CD4-positive, alpha-beta T cell treated with Interferon gamma for 1 hour (primary cell): ENCODE results near the gene PTPRF.
"Not testable (repeated sequence)": the region's sequence is repeated elsewhere in the genome, so short reads cannot be mapped to it uniquely, and the experiment has no call there.

ENCODE experiments used
- DNase-seq: peaks from one replicate; pipeline ENCODE4 v3.0.0-alpha.2; 2020

The PTPRF gene

DNA sequence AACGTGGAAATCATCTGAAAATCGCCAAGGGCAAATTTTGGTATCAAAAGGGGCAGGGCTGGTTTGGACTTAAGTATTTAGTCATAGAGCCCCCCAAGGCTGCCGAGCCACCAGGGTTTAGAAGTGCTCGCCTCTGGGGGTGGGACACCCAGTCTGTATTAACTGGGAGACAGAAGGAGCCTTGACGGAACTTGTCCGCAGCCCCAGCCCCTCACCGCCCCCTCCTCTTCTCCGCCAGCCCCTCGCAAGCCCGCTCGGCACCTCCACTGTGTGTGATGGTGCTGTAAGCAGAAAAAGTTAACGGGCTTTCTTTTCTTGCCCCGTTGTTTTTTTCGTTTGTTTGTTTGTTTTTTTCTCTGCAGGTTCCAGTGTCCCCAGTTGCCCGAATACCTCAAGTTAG is 81.7 kb downstream of the PTPRF start:
- DNase-seq: no peak

DNA sequence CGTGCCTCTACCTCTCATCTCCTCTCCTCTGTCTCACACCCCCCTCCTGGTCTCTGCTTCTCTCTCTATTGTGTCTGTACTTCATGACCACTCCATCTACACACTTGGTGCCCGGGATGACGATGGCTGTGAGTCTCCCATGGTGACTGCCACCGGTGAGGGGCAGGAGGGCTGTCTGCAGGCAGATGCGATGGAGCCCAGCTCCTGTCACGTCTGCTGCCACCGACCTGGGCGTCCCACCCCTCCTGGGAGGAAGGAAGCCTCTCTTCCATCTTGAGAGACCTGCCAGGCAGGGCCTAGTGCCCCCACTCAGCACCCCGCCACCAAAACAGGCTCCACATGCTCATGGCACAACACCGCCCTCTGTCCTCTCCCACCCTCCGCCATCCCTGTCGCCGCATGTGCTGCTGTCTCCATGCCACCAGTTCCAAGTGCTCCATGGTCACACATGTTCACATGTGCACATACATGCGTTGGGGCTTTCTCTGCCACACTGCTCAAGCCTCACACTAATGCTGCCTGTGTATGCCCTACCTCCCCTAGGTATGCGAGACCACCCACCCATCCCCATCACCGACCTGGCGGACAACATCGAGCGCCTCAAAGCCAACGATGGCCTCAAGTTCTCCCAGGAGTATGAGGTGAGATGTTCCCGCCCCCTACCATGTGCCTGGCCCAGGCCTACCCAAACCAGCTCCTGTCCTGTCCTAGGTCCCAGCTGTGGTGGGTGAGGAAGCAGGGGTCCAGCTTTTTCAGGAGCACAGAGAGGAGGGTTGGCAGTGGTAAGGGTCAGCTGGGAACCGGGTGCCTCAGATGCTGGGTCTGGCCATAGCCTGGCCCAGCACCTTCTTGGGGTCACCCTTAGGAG is 82.6 kb downstream of the PTPRF start:
- no peak for DNase-seq

DNA sequence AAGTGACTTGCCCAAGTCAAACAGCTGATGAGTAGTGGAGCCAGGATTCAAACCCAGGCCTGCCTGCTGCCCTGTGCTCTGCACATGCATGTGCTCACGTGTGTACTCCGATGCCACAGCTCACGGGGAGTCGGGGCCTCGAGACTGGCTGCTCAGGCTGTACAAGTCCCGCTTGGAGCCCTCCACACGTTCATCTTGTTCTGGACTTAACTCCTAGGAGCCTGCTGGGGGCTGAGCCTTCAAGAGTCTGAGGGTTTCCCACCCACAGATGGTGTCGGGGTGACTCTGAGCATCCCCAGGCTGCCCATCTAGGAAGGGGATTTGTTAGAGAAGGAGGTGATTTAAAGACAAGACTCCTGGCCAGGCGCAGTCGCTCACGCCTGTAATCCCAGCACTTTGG is 83.5 kb downstream of the PTPRF start:
- no peak for DNase-seq

DNA sequence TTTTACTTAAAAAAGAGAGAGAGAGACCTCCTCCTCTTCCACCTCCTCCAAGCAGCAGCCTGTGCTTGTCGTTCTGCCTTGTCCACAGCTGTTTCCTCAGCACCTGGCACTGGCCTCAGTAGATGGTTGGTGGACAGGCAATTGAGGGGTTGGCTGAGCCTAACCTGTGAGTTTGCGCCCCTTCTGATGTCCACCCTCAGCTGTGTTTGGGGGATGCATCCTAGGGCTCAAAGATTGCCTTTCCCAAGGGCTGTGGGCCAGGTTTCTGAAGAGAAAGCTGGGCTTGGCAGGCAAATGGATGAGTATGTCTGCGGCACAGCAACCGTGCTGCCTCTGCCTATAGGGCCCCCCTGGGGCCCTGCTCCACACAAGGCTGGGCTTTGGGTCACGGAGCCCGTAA is 84.2 kb downstream of the PTPRF start:
- no peak for DNase-seq

DNA sequence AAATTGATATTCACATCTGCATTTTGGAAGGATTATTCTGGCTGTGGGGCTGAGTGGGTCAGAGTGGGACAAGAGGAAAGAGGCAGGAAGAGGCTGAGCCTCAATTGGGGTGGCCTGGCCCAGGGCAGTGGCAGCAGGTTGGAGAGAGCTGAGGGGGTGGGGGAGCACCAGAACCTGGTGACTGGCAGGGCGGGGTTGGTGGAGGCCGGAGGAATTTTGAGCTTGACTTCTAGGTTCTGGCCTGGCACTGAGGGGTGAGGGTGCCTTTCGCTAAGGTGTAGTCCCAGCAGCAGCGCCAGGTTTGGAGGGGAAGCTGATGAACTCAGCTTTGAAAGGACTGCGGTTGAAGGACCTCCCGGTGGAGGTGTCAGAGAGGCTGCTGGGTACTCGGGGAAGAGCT is 85.7 kb downstream of the PTPRF start:
- no peak for DNase-seq

DNA sequence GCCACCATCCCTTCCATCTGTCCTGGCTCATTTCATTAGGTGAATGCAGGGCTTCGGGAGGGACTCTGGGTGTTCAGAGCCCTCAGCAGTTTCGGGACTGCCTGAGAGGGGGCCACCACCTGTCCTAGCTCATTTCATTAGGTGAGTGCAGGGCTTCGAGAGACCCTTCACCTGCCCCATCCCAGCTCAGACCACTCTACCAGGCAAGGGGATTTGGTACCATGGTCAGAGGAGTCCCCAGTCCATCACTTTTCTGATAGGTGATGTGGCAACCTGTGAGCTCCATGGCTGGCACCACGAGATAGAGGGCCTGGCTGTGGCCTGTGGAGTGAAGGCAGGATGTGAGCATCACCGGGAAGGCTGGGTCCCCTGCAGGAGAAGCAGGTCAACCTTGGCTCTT is 86.3 kb downstream of the PTPRF start:
- DNase-seq: no peak

DNA sequence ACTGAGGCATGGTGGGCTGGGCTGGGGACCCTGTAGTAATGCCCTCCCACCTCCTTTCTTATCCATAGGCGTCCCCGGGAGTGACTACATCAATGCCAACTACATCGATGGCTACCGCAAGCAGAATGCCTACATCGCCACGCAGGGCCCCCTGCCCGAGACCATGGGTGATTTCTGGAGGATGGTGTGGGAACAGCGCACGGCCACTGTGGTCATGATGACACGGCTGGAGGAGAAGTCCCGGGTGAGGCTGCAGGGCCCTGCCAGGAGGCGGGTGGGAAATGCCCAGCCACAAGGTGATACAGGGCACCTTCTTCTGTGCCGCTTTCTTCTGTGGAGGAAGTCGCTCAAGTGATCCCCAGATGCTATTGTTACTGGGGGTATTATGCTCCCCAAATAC is 87.0 kb downstream of the PTPRF start:
- DNase-seq: no peak

DNA sequence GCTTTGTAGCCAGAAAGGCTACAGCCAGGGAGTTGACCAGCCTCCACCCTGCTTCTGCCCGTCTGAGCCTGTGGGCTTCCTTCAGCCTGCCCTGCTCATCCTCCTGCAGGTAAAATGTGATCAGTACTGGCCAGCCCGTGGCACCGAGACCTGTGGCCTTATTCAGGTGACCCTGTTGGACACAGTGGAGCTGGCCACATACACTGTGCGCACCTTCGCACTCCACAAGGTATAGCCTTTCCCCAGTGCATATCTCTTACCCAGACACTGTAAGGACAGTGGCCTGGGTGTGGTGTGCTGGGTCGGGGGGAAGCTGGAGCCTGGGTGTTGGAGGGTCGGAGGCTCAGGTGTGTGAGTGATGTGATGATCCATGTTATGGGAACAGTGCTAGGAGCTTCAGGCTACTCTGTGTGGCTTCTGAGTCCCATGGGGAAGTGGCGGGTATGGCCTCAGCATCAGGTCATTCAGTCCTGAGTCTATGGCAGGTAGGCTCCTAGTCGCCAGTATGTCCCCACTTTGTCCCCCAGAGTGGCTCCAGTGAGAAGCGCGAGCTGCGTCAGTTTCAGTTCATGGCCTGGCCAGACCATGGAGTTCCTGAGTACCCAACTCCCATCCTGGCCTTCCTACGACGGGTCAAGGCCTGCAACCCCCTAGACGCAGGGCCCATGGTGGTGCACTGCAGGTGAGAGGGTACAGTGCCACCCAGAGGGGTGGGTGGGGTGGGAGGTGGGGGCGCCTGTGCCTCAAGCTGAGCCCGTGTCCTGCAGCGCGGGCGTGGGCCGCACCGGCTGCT is 88.0 kb downstream of the PTPRF start:
- no peak for DNase-seq

DNA sequence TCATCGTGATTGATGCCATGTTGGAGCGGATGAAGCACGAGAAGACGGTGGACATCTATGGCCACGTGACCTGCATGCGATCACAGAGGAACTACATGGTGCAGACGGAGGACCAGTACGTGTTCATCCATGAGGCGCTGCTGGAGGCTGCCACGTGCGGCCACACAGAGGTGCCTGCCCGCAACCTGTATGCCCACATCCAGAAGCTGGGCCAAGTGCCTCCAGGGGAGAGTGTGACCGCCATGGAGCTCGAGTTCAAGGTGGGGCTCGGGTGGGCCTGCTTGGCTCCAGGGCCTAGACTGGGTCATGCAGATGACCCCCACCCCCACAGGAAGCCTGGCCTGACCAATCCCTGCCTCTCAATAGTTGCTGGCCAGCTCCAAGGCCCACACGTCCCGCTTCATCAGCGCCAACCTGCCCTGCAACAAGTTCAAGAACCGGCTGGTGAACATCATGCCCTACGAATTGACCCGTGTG is 88.7 kb downstream of the PTPRF start:
- DNase-seq: no peak

DNA sequence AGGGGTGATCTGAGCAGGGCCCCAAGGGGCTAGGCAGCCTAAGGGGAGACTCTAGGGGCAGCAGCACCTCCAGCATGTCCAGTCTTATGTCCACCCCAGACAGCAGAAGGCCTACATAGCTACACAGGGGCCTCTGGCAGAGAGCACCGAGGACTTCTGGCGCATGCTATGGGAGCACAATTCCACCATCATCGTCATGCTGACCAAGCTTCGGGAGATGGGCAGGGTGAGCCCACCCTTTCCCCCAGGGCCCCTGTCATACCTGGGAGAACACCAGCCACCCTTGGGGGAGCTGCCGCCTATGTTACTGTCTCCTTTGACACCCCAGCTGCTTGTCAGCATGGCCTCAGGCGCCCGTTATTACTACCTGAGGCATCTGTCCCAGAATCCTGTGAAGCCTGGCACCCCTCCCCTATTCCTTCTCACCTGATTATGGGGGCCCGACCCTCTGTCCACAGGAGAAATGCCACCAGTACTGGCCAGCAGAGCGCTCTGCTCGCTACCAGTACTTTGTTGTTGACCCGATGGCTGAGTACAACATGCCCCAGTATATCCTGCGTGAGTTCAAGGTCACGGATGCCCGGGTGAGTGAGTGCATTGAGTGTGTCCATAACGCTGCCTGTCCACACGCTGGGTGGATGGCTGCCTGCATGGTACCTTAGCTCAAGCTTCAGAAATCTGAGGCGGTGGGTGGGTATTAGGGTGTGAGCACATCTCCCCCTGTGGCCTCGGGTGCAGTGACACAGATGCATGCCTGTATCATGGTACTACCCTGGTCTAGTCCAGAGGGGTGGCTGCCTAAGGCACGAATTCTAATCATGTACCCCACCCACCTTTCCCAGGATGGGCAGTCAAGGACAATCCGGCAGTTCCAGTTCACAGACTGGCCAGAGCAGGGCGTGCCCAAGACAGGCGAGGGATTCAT is 89.6 kb downstream of the PTPRF start:
- no peak for DNase-seq

DNA sequence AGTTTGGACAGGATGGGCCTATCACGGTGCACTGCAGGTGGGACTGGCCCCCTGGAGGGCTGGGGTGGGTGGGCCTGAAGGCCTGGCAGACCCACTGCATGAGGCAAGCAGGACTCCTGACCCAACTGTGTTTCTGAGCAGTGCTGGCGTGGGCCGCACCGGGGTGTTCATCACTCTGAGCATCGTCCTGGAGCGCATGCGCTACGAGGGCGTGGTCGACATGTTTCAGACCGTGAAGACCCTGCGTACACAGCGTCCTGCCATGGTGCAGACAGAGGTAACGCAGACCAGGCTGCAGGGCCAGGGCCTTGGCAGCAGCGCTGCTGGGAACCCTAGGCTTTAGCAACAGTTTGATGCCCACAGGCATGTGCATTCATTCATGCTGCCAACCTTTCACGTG is 90.3 kb downstream of the PTPRF start:
- DNase-seq: no peak

DNA sequence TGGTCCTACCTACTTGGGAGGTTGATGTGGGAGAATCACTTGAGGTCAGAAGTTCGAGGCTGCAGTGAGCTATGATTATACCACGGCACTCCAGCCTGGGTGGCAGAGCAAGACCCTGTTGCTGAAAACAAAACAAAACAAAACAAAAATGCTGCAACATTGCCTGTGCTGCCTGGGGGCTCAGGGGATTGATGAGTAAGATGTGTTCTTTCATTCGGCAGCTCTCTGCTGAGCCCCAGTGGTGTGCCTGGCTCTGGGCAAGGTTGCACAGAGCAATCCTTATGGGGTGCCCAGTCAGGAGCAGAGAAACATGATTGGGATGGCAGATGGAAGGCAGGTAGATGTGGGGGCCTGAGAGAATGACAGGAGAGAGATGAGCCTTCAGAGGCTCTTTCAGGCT is 90.7 kb downstream of the PTPRF start:
- DNase-seq: no peak

DNA sequence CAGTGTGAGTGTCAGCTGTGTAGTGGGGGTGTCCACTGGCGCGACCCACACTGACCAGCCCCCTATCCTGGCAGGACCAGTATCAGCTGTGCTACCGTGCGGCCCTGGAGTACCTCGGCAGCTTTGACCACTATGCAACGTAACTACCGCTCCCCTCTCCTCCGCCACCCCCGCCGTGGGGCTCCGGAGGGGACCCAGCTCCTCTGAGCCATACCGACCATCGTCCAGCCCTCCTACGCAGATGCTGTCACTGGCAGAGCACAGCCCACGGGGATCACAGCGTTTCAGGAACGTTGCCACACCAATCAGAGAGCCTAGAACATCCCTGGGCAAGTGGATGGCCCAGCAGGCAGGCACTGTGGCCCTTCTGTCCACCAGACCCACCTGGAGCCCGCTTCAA is 91.2 kb downstream of the PTPRF start:
- no peak for DNase-seq

DNA sequence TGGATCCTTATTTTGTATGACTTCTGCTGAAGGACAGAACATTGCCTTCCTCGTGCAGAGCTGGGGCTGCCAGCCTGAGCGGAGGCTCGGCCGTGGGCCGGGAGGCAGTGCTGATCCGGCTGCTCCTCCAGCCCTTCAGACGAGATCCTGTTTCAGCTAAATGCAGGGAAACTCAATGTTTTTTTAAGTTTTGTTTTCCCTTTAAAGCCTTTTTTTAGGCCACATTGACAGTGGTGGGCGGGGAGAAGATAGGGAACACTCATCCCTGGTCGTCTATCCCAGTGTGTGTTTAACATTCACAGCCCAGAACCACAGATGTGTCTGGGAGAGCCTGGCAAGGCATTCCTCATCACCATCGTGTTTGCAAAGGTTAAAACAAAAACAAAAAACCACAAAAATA is 91.8 kb downstream of the PTPRF start:
- DNase-seq: no peak

DNA sequence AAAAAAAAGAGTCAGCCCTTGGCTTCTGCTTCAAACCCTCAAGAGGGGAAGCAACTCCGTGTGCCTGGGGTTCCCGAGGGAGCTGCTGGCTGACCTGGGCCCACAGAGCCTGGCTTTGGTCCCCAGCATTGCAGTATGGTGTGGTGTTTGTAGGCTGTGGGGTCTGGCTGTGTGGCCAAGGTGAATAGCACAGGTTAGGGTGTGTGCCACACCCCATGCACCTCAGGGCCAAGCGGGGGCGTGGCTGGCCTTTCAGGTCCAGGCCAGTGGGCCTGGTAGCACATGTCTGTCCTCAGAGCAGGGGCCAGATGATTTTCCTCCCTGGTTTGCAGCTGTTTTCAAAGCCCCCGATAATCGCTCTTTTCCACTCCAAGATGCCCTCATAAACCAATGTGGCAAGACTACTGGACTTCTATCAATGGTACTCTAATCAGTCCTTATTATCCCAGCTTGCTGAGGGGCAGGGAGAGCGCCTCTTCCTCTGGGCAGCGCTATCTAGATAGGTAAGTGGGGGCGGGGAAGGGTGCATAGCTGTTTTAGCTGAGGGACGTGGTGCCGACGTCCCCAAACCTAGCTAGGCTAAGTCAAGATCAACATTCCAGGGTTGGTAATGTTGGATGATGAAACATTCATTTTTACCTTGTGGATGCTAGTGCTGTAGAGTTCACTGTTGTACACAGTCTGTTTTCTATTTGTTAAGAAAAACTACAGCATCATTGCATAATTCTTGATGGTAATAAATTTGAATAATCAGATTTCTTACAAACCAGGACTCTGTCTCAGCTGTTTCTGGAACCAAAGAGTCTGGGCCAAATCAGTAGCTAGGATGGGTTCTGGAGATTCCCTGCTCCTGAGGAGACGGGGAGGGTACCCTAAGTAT is 92.5 kb downstream of the PTPRF start:
- no peak for DNase-seq

DNA sequence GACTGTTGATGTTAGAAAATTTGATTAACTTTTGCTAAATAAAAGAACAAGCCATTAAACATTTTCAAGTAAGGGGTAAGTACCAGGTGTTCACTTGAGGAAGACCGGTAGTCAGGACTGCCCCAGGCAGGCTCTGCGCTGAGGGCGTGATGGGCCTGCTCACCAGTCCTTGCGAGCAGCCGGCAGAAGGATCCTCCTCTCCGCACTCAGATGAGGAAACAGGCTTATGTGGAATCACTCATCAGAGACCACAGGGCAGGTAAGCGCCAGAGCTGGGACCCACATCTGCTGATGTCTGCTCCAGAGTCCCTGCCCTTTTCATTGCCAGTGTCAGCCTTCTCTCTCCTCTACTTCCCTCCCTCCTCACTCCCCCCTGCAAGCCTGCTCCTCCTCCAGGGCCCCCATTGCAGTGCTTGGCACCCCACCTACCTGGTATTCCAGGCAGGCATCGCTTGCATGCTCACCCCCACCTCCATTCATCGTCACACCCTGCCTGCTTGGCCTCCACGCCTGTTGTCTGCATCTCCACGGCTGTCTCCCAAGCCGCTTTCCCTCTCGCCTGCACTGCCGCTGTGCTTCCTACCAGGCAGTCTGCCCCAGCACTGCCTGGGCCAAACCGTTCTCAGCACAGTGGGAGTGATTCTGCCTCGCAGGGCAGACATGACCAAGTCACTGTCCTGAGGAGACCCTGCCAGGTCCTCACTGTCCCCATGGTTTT is 94.5 kb downstream of the PTPRF start:
- no peak for DNase-seq

DNA sequence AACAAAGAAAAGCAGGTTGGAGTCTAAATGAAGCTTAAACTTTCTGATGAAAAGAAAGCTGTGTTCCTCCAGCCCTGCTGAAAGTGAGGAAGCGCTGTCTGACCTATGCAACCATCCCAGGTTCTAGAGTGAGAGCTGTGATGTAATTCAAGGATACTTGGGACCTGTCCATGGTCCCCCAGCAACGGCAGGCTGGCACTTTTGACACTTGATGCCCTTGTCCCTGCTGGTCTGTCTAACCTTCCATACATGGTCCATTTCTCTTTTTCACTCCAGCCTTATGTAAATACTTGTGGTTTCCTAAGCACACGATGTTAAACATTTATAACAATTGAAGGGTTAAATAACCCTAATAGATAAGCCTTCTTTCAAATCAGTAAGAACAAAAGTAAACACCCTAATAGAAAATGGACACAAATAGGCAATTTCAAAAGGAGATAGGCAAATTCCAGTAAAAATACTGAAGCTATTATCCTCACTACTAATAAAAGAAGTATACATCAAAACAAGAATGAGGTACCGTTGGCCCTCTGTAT is 101.5 kb downstream of the PTPRF start:
- DNase-seq: no peak

DNA sequence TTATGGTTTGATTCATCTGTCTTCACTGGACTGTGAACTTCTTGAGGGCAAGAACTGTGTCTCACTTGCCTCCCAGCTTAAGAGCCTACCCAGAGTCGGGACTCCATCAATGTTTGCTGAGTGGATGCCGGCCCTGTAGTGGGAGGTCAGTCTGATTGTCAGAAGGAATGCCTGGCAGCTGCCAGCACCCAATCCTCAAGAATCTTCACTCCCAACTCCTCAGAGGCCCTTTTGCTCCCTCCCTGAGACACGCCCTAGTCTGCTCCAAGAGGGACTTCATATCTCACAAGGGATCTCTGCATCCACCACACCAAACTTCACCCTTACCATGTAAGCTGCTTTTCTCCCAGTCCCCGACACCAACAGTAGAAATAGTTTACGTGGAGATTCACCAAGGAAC is 104.0 kb downstream of the PTPRF start:
- DNase-seq: no peak

DNA sequence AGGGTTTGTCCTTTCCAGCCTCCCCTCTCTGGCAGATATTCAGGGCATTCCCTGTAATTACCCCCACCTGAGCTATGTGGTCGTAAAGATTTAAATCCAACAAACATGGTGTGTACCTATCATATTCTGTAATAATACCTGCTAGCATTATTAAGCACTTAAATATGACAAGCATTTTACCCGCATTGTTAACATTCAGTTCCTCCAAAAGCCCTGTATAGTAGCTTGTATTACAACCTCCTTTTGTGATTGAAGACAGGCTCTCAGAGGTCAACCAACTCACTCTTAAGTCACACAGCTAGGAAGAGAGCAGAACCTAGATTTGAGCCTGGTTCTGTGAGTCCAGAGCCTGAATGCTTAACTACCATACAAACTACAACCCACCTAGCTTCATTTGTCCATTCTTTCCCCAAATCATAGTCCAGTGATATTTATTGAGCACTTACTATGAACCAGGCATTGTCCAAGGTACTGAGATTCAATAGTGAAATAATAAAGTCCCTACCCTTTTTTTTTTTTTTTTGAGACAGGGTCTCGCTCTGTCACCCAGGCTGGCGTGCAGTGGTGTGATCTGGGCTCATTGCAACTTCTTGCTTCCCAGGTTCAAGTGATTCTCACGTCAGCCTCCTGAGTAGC is 105.4 kb downstream of the PTPRF start:
- DNase-seq: no peak

DNA sequence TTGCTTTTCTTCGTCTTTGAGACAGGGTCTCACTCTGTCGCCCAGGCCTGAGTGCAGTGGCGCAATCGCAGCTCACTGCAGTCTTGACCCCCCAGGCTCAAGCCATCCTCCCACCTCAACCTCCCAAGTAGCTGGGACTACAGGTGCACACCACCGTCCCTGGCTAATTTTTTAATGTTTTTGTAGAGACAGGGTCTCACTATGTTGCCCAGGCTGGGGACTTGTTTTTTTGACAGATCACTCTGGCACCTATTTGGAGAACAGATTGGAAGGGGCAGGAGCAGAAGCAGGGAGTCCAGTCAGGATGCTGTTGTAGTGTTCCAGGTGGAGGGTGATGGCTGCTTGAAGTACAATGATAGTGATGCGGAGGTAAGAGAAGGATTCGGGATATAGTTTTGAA is 106.6 kb downstream of the PTPRF start:
- no peak for DNase-seq

DNA sequence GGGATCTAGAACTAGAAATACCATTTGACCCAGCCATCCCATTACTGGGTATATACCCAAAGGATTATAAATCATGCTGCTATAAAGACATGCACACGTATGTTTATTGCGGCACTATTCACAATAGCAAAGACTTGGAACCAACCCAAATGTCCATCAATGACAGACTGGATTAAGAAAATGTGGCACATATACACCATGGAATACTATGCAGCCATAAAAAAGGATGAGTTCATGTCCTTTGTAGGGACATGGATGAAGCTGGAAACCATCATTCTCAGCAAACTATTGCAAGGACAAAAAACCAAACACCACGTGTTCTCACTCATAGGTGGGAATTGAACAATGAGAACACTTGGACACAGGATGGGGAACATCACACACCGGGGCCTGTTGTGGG is 107.7 kb downstream of the PTPRF start:
- not testable (repeated sequence) for DNase-seq
